Measurements from ENCODE around the gene IAPP. TPM values are rescaled to one million over a fixed set of nuclear protein-coding genes. Genes with fewer than 3 reads are reported as not detected.

Gene IAPP
- total RNA-seq = not detected

- DNase-seq = no peak
- WGBS, 2 donors = 57 to 65% methylated on average over 2 of the region's 2 CpGs
- TF ChIP-seq CTCF (IDR thresholded peaks at IDR 0.05) (no peak), POLR2A (IDR thresholded peaks at IDR 0.05) (no peak)
- H3K4me3 ChIP-seq = no peak within 1 kb of the TSS
- no peak within 1 kb of the TSS for H3K27ac ChIP-seq
- no peaks in the 10 kb centered on the region for H3K27me3 ChIP-seq
- no peaks in the 10 kb centered on the region for H3K4me1 ChIP-seq
- intact Hi-C loops (cut with DNase I) = no loop called here
- H3K9me3 ChIP-seq = no peaks in the 10 kb centered on the region
- H3K36me3 ChIP-seq = no peaks in the 10 kb centered on the region
These were observed at the start of gene IAPP for GRCh38 chr12:21372602-21373001. Gene IAPP (plus strand): TSS chr12:21372902. CDS start chr12:21373352, 450 bp downstream.

- 13 to 20% methylated on average over 2 of the region's 2 CpGs for WGBS, 2 donors
- H3K4me3 ChIP-seq = no peak overlapping the region
- peaks cover 0 to 8% (median 8%) of the 10 kb centered on the region in 3 donors for H3K9me3 ChIP-seq
- DNase-seq = no peak
- intact Hi-C loops (cut with DNase I) = no loop called here
- no peak overlapping the region for H3K27ac ChIP-seq
- no peak for TF ChIP-seq CTCF (IDR thresholded peaks at IDR 0.05)
- no peak for TF ChIP-seq POLR2A (IDR thresholded peaks at IDR 0.05)
- H3K36me3 ChIP-seq = no peaks in the 10 kb centered on the region
- no peaks in the 10 kb centered on the region for H3K4me1 ChIP-seq
- H3K27me3 ChIP-seq = no peaks in the 10 kb centered on the region
These were observed 49.0 kb upstream of the IAPP start for GRCh38 chr12:21323736-21324135.

GRCh38 chr12:21324551-21324950, 48.2 kb upstream of the IAPP start:
- TF ChIP-seq CTCF (IDR thresholded peaks at IDR 0.05) (no peak), POLR2A (IDR thresholded peaks at IDR 0.05) (no peak)
- Histone ChIP-seq H3K36me3 (no peaks in the 10 kb centered on the region), H3K27me3 (no peaks in the 10 kb centered on the region), H3K4me1 (no peaks in the 10 kb centered on the region), H3K4me3 (no peak overlapping the region), H3K27ac (no peak overlapping the region), H3K9me3 (peaks cover 0 to 8% (median 8%) of the 10 kb centered on the region in 3 donors)
- 6 to 14% methylated on average over 1 of the region's 1 CpG for WGBS, 2 donors
- intact Hi-C loops (cut with DNase I) = no loop called here
- no peak for DNase-seq

- DNase-seq = no peak
- no peak for TF ChIP-seq POLR2A (IDR thresholded peaks at IDR 0.05)
- no peak for TF ChIP-seq CTCF (IDR thresholded peaks at IDR 0.05)
- H3K4me1 ChIP-seq = no peaks in the 10 kb centered on the region
- H3K27ac ChIP-seq = no peak overlapping the region
- intact Hi-C loops (cut with DNase I) = no loop called here
- no peaks in the 10 kb centered on the region for H3K36me3 ChIP-seq
- H3K27me3 ChIP-seq = no peaks in the 10 kb centered on the region
- H3K4me3 ChIP-seq = no peak overlapping the region
- H3K9me3 ChIP-seq = peaks cover 0 to 13% (median 8%) of the 10 kb centered on the region in 3 donors
These were observed 44.1 kb upstream of the IAPP start for GRCh38 chr12:21328578-21328977.

- no peak overlapping the region for H3K4me3 ChIP-seq
- no peak for DNase-seq
- no peaks in the 10 kb centered on the region for H3K27me3 ChIP-seq
- no peaks in the 10 kb centered on the region for H3K4me1 ChIP-seq
- WGBS, 2 donors = 56 to 58% methylated on average over 1 of the region's 1 CpG
- H3K9me3 ChIP-seq = peaks cover 0 to 13% (median 8%) of the 10 kb centered on the region in 3 donors
- TF ChIP-seq POLR2A (IDR thresholded peaks at IDR 0.05) (no peak), CTCF (IDR thresholded peaks at IDR 0.05) (no peak)
- intact Hi-C loops (cut with DNase I) = no loop called here
- H3K27ac ChIP-seq = no peak overlapping the region
- no peaks in the 10 kb centered on the region for H3K36me3 ChIP-seq
These were observed 41.9 kb upstream of the IAPP start for GRCh38 chr12:21330682-21331253.
